A673 (cell line): ENCODE measurements around the gene CHST6.

Experiments used
- CTCF ChIP-seq: fragments of 300-800, 200-600 bp; sonication (generic); conservative IDR thresholded peaks from 2 replicates; pipeline ENCODE4 v1.5.1; 2017; ENCODE audit warnings: low read depth, mild to moderate bottlenecking, antibody characterized with exemption, low read length, moderate library complexity, mixed read lengths
- EZH2 ChIP-seq: fragments of 200-600 bp; sonication (generic); IDR thresholded peaks from 2 replicates; pipeline ENCODE4 v1.6.1; 2017; ENCODE audit warnings: borderline replicate concordance, low read depth, mild to moderate bottlenecking, mixed read lengths, antibody characterized with exemption, low read length; ENCODE audit not compliant: poor library complexity, severe bottlenecking

GRCh38 chr16:75443298-75443697 is 51.9 kb downstream of the CHST6 start:
- TF ChIP-seq CTCF (no peak), EZH2 (no peak)
